Tibial nerve (tissue), 4 donors: ENCODE measurements around the gene ETFA. TPM values are rescaled to one million over a fixed set of nuclear protein-coding genes. Genes with fewer than 3 reads are reported as not detected.

Experiments
- DNase-seq, 2 donors: peaks; one replicate each; pipeline ENCODE4 v3.0.0-alpha.2; 2019; ENCODE audit warnings: low spot score in 2 of 2
- H3K27ac ChIP-seq, 4 donors: fragments of 200-600 bp; sonication (generic) in 3 of 4; one replicate each; pipeline ENCODE4 v1.5.1; 2017 to 2019; ENCODE audit warnings: mild to moderate bottlenecking in 1 of 4
- H3K27me3 ChIP-seq, 2 donors: fragments of 200-600 bp; sonication (generic) in 1 of 2; one replicate each; pipeline versions ENCODE4 v1.5.1 to v1.6.0; 2017 to 2019
- H3K36me3 ChIP-seq, 3 donors: fragments of 200-600 bp; sonication (generic); one replicate each; pipeline ENCODE4 v1.5.1; 2018 to 2019
- H3K4me1 ChIP-seq, 4 donors: fragments of 200-600 bp; sonication (generic) in 3 of 4; one replicate each; pipeline ENCODE4 v1.5.1; 2017 to 2019
- H3K4me3 ChIP-seq, 4 donors: fragments of 200-600 bp; sonication (generic) in 3 of 4; one replicate each; pipeline ENCODE4 v1.5.1; 2017 to 2019; ENCODE audit warnings: mild to moderate bottlenecking in 1 of 4, moderate library complexity in 1 of 4
- H3K9me3 ChIP-seq, 4 donors: fragments of 200-600 bp; sonication (generic) in 3 of 4; one replicate each; pipeline ENCODE4 v1.5.1; 2017 to 2019
- CTCF ChIP-seq, 5 experiments: fragments of 200-600 bp in 3 of 5; fragments of 450-650 bp in 2 of 5; sonication (generic) in 3 of 5; IDR thresholded peaks; one replicate each; pipeline ENCODE4 v1.5.1; 2016 to 2019; ENCODE audit warnings: antibody characterized with exemption in 5 of 5, mild to moderate bottlenecking in 3 of 5, moderate library complexity in 2 of 5
- EP300 ChIP-seq, 2 donors: sonication (generic); formaldehyde crosslinking; IDR thresholded peaks; one replicate each; pipeline ENCODE4 v1.6.1; 2017; ENCODE audit warnings: antibody characterized with exemption in 2 of 2, mild to moderate bottlenecking in 1 of 2
- POLR2A ChIP-seq, 2 donors: fragments of 450-650 bp; IDR thresholded peaks; one replicate each; pipeline ENCODE4 v1.6.1; 2017; ENCODE audit warnings: antibody characterized with exemption in 2 of 2, mild to moderate bottlenecking in 2 of 2, moderate library complexity in 2 of 2
- WGBS, 2 donors: methylation state at CpG; one replicate each; pipeline ENCODE4 v1.1.5; 2018; 5-methylcytosine and 5-hydroxymethylcytosine counted together
- total RNA-seq, 4 donors: library from RNA; depleted of rRNA; stranded (reverse); fragments of >200 nt; gene quantifications; one replicate each; pipeline ENCODE4 v1.1.0, GENCODE V29; 2016

The ETFA gene
- total RNA-seq, 4 donors from 2014 or later = 59.2 to 96.9 (median 75.5) TPM

- H3K27ac ChIP-seq = no peak overlapping the region
- DNase-seq = no peak
- 100% methylated on average over 1 of the region's 1 CpG for WGBS, 2 donors
- H3K27me3 ChIP-seq = no peaks in the 10 kb centered on the region
- H3K4me3 ChIP-seq = no peak overlapping the region
- TF ChIP-seq POLR2A (IDR thresholded peaks at IDR 0.05) (no peak), EP300 (IDR thresholded peaks at IDR 0.05) (no peak), CTCF (IDR thresholded peaks at IDR 0.05) (no peak)
- peaks cover 0 to 4% (median 0%) of the 10 kb centered on the region in 4 donors for H3K4me1 ChIP-seq
- H3K9me3 ChIP-seq = no peaks in the 10 kb centered on the region
- peaks cover 0 to 84% (median 0%) of the 10 kb centered on the region in 3 donors for H3K36me3 ChIP-seq
Measured at GRCh38 chr15:76209523-76209922, 101.7 kb downstream of the ETFA start.

- peaks cover 0 to 84% (median 0%) of the 10 kb centered on the region in 3 donors for H3K36me3 ChIP-seq
- no peak overlapping the region for H3K4me3 ChIP-seq
- whole genome bisulfite sequencing, 2 donors = 70 to 83% methylated on average over 2 of the region's 2 CpGs
- peaks cover 0 to 4% (median 0%) of the 10 kb centered on the region in 4 donors for H3K4me1 ChIP-seq
- no peaks in the 10 kb centered on the region for H3K27me3 ChIP-seq
- DNase-seq = no peak
- TF ChIP-seq CTCF (IDR thresholded peaks at IDR 0.05) (no peak), POLR2A (IDR thresholded peaks at IDR 0.05) (no peak), EP300 (IDR thresholded peaks at IDR 0.05) (no peak)
- H3K27ac ChIP-seq = no peak overlapping the region
- H3K9me3 ChIP-seq = no peaks in the 10 kb centered on the region
Measured at GRCh38 chr15:76208786-76209424, 102.4 kb downstream of the ETFA start.

GRCh38 chr15:76208084-76208785, 103.0 kb downstream of the ETFA start:
- Histone ChIP-seq H3K36me3 (peaks cover 0 to 84% (median 0%) of the 10 kb centered on the region in 3 donors), H3K27me3 (no peaks in the 10 kb centered on the region), H3K4me3 (no peak overlapping the region), H3K9me3 (no peaks in the 10 kb centered on the region), H3K4me1 (peaks cover 0 to 4% (median 0%) of the 10 kb centered on the region in 4 donors), H3K27ac (no peak overlapping the region)
- TF ChIP-seq CTCF (IDR thresholded peaks at IDR 0.05) = no peak
- no peak for TF ChIP-seq POLR2A (IDR thresholded peaks at IDR 0.05)
- TF ChIP-seq EP300 (IDR thresholded peaks at IDR 0.05) = no peak
- no peak for DNase-seq
- 94% methylated on average over 8 of the region's 8 CpGs for WGBS, 2 donors

GRCh38 chr15:76206325-76206976, 104.8 kb downstream of the ETFA start:
- no peaks in the 10 kb centered on the region for H3K9me3 ChIP-seq
- peaks cover 0 to 4% (median 0%) of the 10 kb centered on the region in 4 donors for H3K4me1 ChIP-seq
- no peak overlapping the region for H3K27ac ChIP-seq
- no peak overlapping the region for H3K4me3 ChIP-seq
- no peaks in the 10 kb centered on the region for H3K27me3 ChIP-seq
- DNase-seq = peak; percentile 32 to 53
- TF ChIP-seq CTCF (IDR thresholded peaks at IDR 0.05) = no peak
- TF ChIP-seq POLR2A (IDR thresholded peaks at IDR 0.05) = no peak
- TF ChIP-seq EP300 (IDR thresholded peaks at IDR 0.05) = no peak
- H3K36me3 ChIP-seq = peaks cover 0 to 66% (median 0%) of the 10 kb centered on the region in 3 donors
- WGBS, 2 donors = 17 to 61% methylated on average over 4 of the region's 4 CpGs
